Testis (tissue), 3 donors: Measurements from ENCODE around the gene GSTO2. TPM values are rescaled to one million over a fixed set of nuclear protein-coding genes. Genes with fewer than 3 reads are reported as not detected.

Experiments
- DNase-seq: peaks from one replicate; pipeline ENCODE4 v3.0.0-alpha.2; 2019
- H3K27ac ChIP-seq, 2 donors: fragments of 200-600 bp; sonication (generic); one replicate each; pipeline ENCODE4 v1.5.1; 2019
- H3K27me3 ChIP-seq: fragments of 200-600 bp; sonication (generic); one replicate; pipeline ENCODE4 v1.5.1; 2019
- H3K36me3 ChIP-seq: fragments of 200-600 bp; sonication (generic); one replicate; pipeline ENCODE4 v1.5.1; 2017; ENCODE audit warnings: low read depth; ENCODE audit errors: missing control alignments
- H3K4me1 ChIP-seq: fragments of 200-600 bp; sonication (generic); one replicate; pipeline ENCODE4 v1.5.1; 2019
- H3K4me3 ChIP-seq, 2 donors: fragments of 200-600 bp; sonication (generic); one replicate each; pipeline ENCODE4 v1.5.1; 2017 to 2019
- H3K9me3 ChIP-seq: fragments of 200-600 bp; sonication (generic); one replicate; pipeline ENCODE4 v1.5.1; 2017
- CTCF ChIP-seq, 3 experiments: fragments of 450-650 bp in 2 of 3; fragments of 200-600 bp in 1 of 3; sonication (generic) in 1 of 3; IDR thresholded peaks; one replicate each; pipeline ENCODE4 v1.5.1; 2016 to 2019; ENCODE audit warnings: antibody characterized with exemption in 3 of 3, mild to moderate bottlenecking in 2 of 3, moderate library complexity in 1 of 3
- POLR2A ChIP-seq: fragments of 450-650 bp; IDR thresholded peaks from one replicate; pipeline ENCODE4 v1.6.1; 2017; ENCODE audit warnings: antibody characterized with exemption, mild to moderate bottlenecking, moderate library complexity
- WGBS, 2 donors: methylation state at CpG; one replicate each; pipeline ENCODE4 v1.1.5; 2018; 5-methylcytosine and 5-hydroxymethylcytosine counted together
- intact Hi-C: fragments of 100-400 bp; cut with DNase I; formaldehyde crosslinking; loops from one replicate; pipeline ENCODE4 v1.15.1; 2023; ENCODE audit warnings: low total_unique reads
- polyA plus RNA-seq: library from polyadenylated mRNA; stranded (reverse); fragments of 350-450 nt; fragmentation: Illumina TruSeq; extraction: RNeasy Lipid Tissue Mini Kit (QIAGEN cat#74804); gene quantifications from one replicate; pipeline ENCODE4 v1.2.3, GENCODE V29; 2014; ENCODE audit warnings: low read depth, low replicate concordance; ENCODE audit not compliant: insufficient read depth
- total RNA-seq, 2 donors: library from RNA; depleted of rRNA; stranded (reverse); fragments of >200 nt; gene quantifications; one replicate each; pipeline ENCODE4 v1.2.3, GENCODE V29; 2016

The GSTO2 gene
- total and polyA plus RNA-seq, 3 donors from 2014 or later = 28.9 to 53.7 (median 51.7) TPM

GRCh38 chr10:104304927-104305326, 35.9 kb downstream of the GSTO2 start:
- intact Hi-C loops = no loop called here
- WGBS, 2 donors = 46 to 63% methylated on average over 8 of the region's 8 CpGs
- Histone ChIP-seq H3K9me3 (no peaks in the 10 kb centered on the region), H3K27me3 (no peaks in the 10 kb centered on the region), H3K4me3 (no peak overlapping the region), H3K4me1 (peaks cover 22% of the 10 kb centered on the region), H3K27ac (peak overlapping the region; percentile 17 to 62), H3K36me3 (no peaks in the 10 kb centered on the region)
- TF ChIP-seq CTCF (IDR thresholded peaks at IDR 0.05) = no peak
- no peak for DNase-seq

- DNase-seq = no peak
- 71 to 87% methylated on average over 3 of the region's 3 CpGs for WGBS, 2 donors
- Histone ChIP-seq H3K9me3 (no peaks in the 10 kb centered on the region), H3K27me3 (no peaks in the 10 kb centered on the region), H3K27ac (no peak overlapping the region), H3K36me3 (no peaks in the 10 kb centered on the region), H3K4me1 (peaks cover 21% of the 10 kb centered on the region), H3K4me3 (no peak overlapping the region)
- intact Hi-C loops = no loop called here
- TF ChIP-seq CTCF (IDR thresholded peaks at IDR 0.05) (no peak), POLR2A (no peak)
Measured at GRCh38 chr10:104306897-104307296, 37.9 kb downstream of the GSTO2 start.

DNA sequence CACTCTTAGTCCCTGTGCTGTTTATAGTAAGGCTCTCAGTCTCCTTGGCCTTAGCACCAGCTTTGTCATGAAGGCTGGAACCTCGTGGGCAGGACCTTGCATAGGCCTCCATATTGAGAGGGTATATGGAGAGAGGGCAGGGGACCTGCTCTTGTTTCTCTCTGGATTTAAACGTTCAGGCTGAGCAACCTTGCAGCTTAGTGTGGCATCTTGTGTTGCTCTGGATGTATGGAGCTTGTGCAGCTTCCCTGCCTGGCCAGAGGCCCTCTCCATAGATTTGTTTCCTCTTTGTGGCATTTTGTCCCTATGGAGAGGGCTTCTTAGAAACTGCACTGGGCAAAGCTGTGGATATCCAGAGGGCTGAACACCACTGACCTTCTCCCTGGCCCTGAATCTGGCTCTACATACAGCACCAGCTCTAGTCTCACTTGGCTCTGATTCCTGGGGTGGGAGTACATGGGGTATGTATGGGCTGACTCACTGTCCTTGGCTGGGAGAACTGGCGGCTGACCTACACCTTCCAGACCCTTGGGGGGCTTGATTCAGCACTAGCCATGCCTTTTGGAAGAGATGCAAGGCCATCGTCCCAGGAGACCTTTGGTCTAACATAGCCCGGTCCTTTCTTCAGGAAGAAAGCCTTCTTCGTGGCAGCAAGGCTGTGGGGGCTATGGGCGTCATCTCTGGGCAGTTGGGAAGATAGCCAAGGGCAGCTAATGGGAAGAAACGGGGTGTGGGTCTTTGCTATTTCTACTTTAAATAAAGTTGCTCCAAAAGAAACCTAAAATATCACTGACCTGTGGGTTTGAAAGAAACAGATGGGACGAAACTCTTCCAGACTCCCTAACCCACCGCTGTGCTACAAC, 38.8 kb downstream of the GSTO2 start:
- WGBS, 2 donors = 64 to 71% methylated on average over 10 of the region's 10 CpGs
- Histone ChIP-seq H3K27me3 (no peaks in the 10 kb centered on the region), H3K27ac (no peak overlapping the region), H3K4me3 (no peak overlapping the region), H3K4me1 (peaks cover 25% of the 10 kb centered on the region), H3K36me3 (no peaks in the 10 kb centered on the region), H3K9me3 (no peaks in the 10 kb centered on the region)
- TF ChIP-seq CTCF (IDR thresholded peaks at IDR 0.05) = no peak
- no peak for TF ChIP-seq POLR2A
- DNase-seq = no peak
- intact Hi-C loops = no loop called here

- Histone ChIP-seq H3K36me3 (no peaks in the 10 kb centered on the region), H3K27me3 (no peaks in the 10 kb centered on the region), H3K27ac (no peak overlapping the region), H3K4me3 (no peak overlapping the region), H3K9me3 (no peaks in the 10 kb centered on the region), H3K4me1 (peaks cover 25% of the 10 kb centered on the region)
- WGBS, 2 donors = 77 to 81% methylated on average over 4 of the region's 4 CpGs
- DNase-seq = no peak
- intact Hi-C loops = no loop called here
- TF ChIP-seq CTCF (IDR thresholded peaks at IDR 0.05) (no peak), POLR2A (no peak)
Measured at GRCh38 chr10:104308439-104308903, 39.5 kb downstream of the GSTO2 start.
